A549 (cell line): Measurements from ENCODE around the gene GPR12. TPM values are rescaled to one million over a fixed set of nuclear protein-coding genes. Genes with fewer than 3 reads are reported as not detected.
A peak's percentile ranks its signal among the peaks of the same experiment; 100 is the strongest.

ENCODE experiments used
- ATAC-seq, 2 experiments: fragments of 200-7000 bp in 1 of 2; fragments of >200 bp in 1 of 2; cut with Nextera tagmentation in 1 of 2; cut with Tn5 transposase in 1 of 2; 3 replicates each; pipeline versions ENCODE4 v1.8.0 to v1.9.1; 2018 to 2020; ENCODE audit warnings: mild to moderate bottlenecking in 1 of 2, moderate library complexity in 1 of 2
- CTCF ChIA-PET: fragments of 300-600 bp; sonication (Branson Sonifier 250); formaldehyde crosslinking; extraction: SDS; loops from one replicate; lab custom pipeline; 2021; ENCODE audit warnings: antibody characterized with exemption, inconsistent platforms; lab: Yijun Ruan, JAX
- POLR2A ChIA-PET: fragments of 350-600 bp; formaldehyde crosslinking; extraction: SDS; loops from one replicate; lab custom pipeline; 2021; ENCODE audit warnings: antibody characterized with exemption, inconsistent platforms; lab: Yijun Ruan, JAX
- DNase-seq, 2 experiments: peaks; one replicate each; pipeline versions ENCODE4 v3.0.0 to v3.0.0-alpha.2; 2011 to 2016; ENCODE audit warnings: low read depth in 1 of 2, low spot score in 1 of 2
- FAIRE-seq: peaks from 2 replicates; lab custom pipeline; 2011; peaks lifted over from hg19 to GRCh38; lab: Jason Lieb, UNC
- H3K27ac ChIP-seq, 2 experiments: fragments of >200 bp; sonication (Bioruptor Twin); formaldehyde crosslinking; 3 replicates each; pipeline ENCODE4 v1.5.1; 2016 to 2017
- H3K4me1 ChIP-seq: fragments of >200 bp; sonication (Bioruptor Twin); formaldehyde crosslinking; 3 replicates; pipeline ENCODE4 v1.6.1; 2016
- H3K4me2 ChIP-seq: fragments of >200 bp; sonication (Bioruptor Twin); formaldehyde crosslinking; 3 replicates; pipeline ENCODE4 v1.6.1; 2016
- H3K4me3 ChIP-seq: fragments of >200 bp; sonication (Bioruptor Twin); formaldehyde crosslinking; 3 replicates; pipeline ENCODE4 v1.5.1; 2016
- H3K9me3 ChIP-seq: fragments of >200 bp; sonication (Bioruptor Twin); formaldehyde crosslinking; 3 replicates; pipeline ENCODE4 v1.6.1; 2016
- BHLHE40 ChIP-seq: IDR thresholded peaks from 2 replicates; pipeline ENCODE4 v1.6.1; 2012; ENCODE audit warnings: low read depth, low read length, inconsistent platforms
- CHD2 ChIP-seq: fragments of 150-350 bp; IDR thresholded peaks from 2 replicates; pipeline ENCODE4 v1.6.1; 2014; ENCODE audit warnings: low read length; ENCODE audit not compliant: partially characterized antibody
- E2F6 ChIP-seq: IDR thresholded peaks from 2 replicates; pipeline ENCODE4 v1.6.1; 2012; ENCODE audit warnings: low read depth, borderline replicate concordance
- EHMT2 ChIP-seq: fragments of 200-600 bp; sonication (generic); IDR thresholded peaks from 2 replicates; pipeline ENCODE4 v1.6.1; 2016; ENCODE audit warnings: antibody characterized with exemption, low read depth, mild to moderate bottlenecking, moderate library complexity
- ELK1 ChIP-seq: fragments of 150-350 bp; IDR thresholded peaks from 2 replicates; pipeline ENCODE4 v1.6.1; 2014; ENCODE audit warnings: low read depth, mild to moderate bottlenecking, low read length
- EP300 ChIP-seq, 2 experiments: fragments of >200 bp; sonication (Bioruptor Twin); formaldehyde crosslinking; IDR thresholded peaks; 2 replicates in 1 of 2; 3 replicates in 1 of 2; pipeline ENCODE4 v1.6.1; 2016 to 2017
- ESRRA ChIP-seq: fragments of 150-350 bp; IDR thresholded peaks from 2 replicates; pipeline ENCODE4 v1.6.1; 2014; ENCODE audit warnings: mild to moderate bottlenecking, low read length, borderline replicate concordance
- FOSL2 ChIP-seq, 2 experiments: fragments of 450-650 bp in 1 of 2; fragments of >200 bp in 1 of 2; sonication (Bioruptor Twin) in 1 of 2; formaldehyde crosslinking; IDR thresholded peaks; 2 replicates each; pipeline versions ENCODE4 v1.5.0 to v1.6.1; 2016 to 2020; ENCODE audit warnings: mild to moderate bottlenecking in 1 of 2, moderate library complexity in 1 of 2
- GATA3 ChIP-seq: IDR thresholded peaks from 2 replicates; pipeline ENCODE4 v1.6.1; 2012; ENCODE audit warnings: borderline replicate concordance
- MAFK ChIP-seq: fragments of 450-650 bp; IDR thresholded peaks from 2 replicates; pipeline ENCODE4 v1.6.1; 2014; ENCODE audit not compliant: partially characterized antibody
- MYC ChIP-seq: IDR thresholded peaks from 2 replicates; pipeline ENCODE4 v1.6.1; 2012; ENCODE audit warnings: mild to moderate bottlenecking, inconsistent platforms, low read length, improper control_type of control experiment, borderline replicate concordance
- NFE2L2 ChIP-seq: fragments of 150-350 bp; conservative IDR thresholded peaks from 2 replicates; pipeline ENCODE4 v1.6.1; 2014; ENCODE audit warnings: low read length
- PHF8 ChIP-seq: fragments of 200-600 bp; sonication (generic); IDR thresholded peaks from 2 replicates; pipeline ENCODE4 v1.6.1; 2016; ENCODE audit warnings: low read depth, mild to moderate bottlenecking, antibody characterized with exemption, moderate library complexity, borderline replicate concordance
- POLR2AphosphoS2 ChIP-seq: conservative IDR thresholded peaks from 2 replicates; pipeline ENCODE4 v1.6.1; 2012; ENCODE audit warnings: low read length, improper control_type of control experiment, inconsistent platforms
- RAD21 ChIP-seq, 2 experiments: fragments of >200 bp in 1 of 2; sonication (Bioruptor Twin) in 1 of 2; formaldehyde crosslinking in 1 of 2; IDR thresholded peaks in 1 of 2; conservative IDR thresholded peaks in 1 of 2; 2 replicates in 1 of 2; 3 replicates in 1 of 2; pipeline ENCODE4 v1.6.1; 2012 to 2018; ENCODE audit warnings: inconsistent platforms in 1 of 2
- RCOR1 ChIP-seq: fragments of 150-350 bp; IDR thresholded peaks from 2 replicates; pipeline ENCODE4 v1.6.1; 2014; ENCODE audit warnings: antibody characterized with exemption, low read length, low read depth
- RNF2 ChIP-seq: fragments of 200-600 bp; sonication (generic); IDR thresholded peaks from 2 replicates; pipeline ENCODE4 v1.6.1; 2016; ENCODE audit warnings: low read depth, mild to moderate bottlenecking, antibody characterized with exemption, moderate library complexity, borderline replicate concordance
- USF2 ChIP-seq: fragments of 450-650 bp; IDR thresholded peaks from 2 replicates; pipeline ENCODE4 v1.6.1; 2014; ENCODE audit warnings: antibody characterized with exemption
- WGBS: methylation state at CpG from one replicate; pipeline ENCODE4 v1.1.6; 2017; ENCODE audit errors: missing lambda C conversion rate; 5-methylcytosine and 5-hydroxymethylcytosine counted together
- polyA minus RNA-seq: library from RNA; depleted of rRNA, polyadenylated mRNA; stranded (reverse); fragments of >200 nt; gene quantifications from 2 replicates; pipeline ENCODE4 v1.2.3, GENCODE V29; 2011; rRNA and poly(A)+ RNA removed
- polyA plus RNA-seq, 4 experiments: library from polyadenylated mRNA; depleted of rRNA in 3 of 4; stranded (reverse); fragments of >200 nt; fragmentation: RNase III in 1 of 4; extraction: RNeasy Plus Mini Kit Qiagen cat#74134 plus additional on column Dnase treatment in 1 of 4; gene quantifications; 2 replicates in 3 of 4; 3 replicates in 1 of 4; pipeline ENCODE4 v1.2.3, GENCODE V29; 2011 to 2017
- TF ChIP-seq, protein P1 (sequence below): fragments of >200 bp; sonication (Bioruptor Twin); formaldehyde crosslinking; IDR thresholded peaks from 3 replicates; pipeline ENCODE4 v1.6.1; 2016

Gene GPR12
- polyA plus RNA-seq (2011; rRNA removed) (not detected in 2 replicates), polyA plus RNA-seq (2017; fragmentation: RNase III; extraction: RNeasy Plus Mini Kit Qiagen cat#74134 plus additional on column Dnase treatment) (not detected in 3 replicates), polyA minus RNA-seq (not detected in 2 replicates)
- not detected in 2 replicates for polyA plus RNA-seq (2012; cell fraction: cytosol; rRNA removed)
- not detected in 2 replicates for polyA plus RNA-seq (2012; cell fraction: nucleus; rRNA removed)

DNA sequence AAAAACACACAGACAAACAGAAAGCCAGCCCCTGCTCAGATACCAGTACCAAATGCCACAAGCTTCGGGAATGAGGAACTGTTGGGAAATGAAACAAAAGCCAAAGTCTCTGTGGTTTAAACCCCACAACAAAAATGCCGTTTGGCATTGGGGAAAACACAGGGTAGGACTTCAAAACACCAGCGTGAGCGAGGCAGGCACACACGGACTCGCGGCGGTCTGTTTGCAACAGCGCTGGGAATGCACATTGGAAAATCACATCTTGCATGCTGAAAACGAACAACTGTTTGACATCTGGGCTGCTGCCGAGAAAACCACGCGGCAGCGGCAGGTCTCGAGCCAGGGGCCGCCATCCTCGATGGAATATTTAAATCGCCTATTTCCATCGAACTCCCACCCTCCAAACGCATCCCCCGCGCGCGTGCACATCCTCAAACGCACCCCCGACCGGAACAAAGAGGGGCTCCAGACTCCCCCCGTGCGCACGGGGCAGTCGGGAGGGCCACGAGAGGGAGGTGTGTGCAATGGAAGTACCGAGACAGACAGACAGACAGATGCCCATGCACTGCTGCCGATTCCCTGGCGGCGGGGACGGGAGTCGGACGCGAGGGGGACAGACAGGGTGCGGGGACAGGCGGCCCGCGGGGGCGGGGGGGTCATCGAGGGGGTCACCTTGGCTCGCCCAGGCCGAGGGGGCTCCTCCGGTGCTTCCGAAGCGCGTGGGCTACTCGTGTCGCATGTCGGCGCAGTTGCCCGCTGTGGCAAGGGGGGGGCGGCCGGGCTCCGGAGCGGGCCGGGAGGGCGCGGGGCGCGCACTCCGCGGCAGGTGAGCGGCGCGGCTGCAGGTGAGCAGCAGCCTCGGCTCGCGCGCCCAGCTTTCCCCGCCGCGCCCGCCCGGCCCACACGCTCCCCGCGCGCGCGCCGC lies at the start of gene GPR12:
Gene GPR12 (minus strand): TSS at position 880 of the 925 bp plus-strand sequence. CDS start 959 bp downstream, outside the sequence.
- no peak for ATAC-seq
- no peaks in the 10 kb centered on the region for H3K9me3 ChIP-seq
- CTCF ChIA-PET: no interaction called here

GRCh38 chr13:26810095-26810494 lies 49.5 kb upstream of the GPR12 start:
- CTCF ChIA-PET: no interaction called here
- Histone ChIP-seq H3K9me3 (no peaks in the 10 kb centered on the region), H3K4me2 (no peak overlapping the region), H3K27ac (no peak overlapping the region)
- no peak for DNase-seq
- 0% methylated on average over 2 of the region's 2 CpGs for WGBS
- no peak for TF ChIP-seq RCOR1
- no peak for TF ChIP-seq ESRRA
- TF ChIP-seq CHD2: no peak
- no peak for TF ChIP-seq MYC
- no peak for TF ChIP-seq RAD21 (conservative IDR thresholded peaks at IDR 0.05 in 1 of 2, IDR thresholded peaks at IDR 0.05 in 1 of 2)
- TF ChIP-seq POLR2AphosphoS2: no peak
- TF ChIP-seq E2F6: no peak
- no peak for TF ChIP-seq MAFK
- no peak for TF ChIP-seq RNF2
- TF ChIP-seq ELK1: no peak
- TF ChIP-seq, protein P1, sequence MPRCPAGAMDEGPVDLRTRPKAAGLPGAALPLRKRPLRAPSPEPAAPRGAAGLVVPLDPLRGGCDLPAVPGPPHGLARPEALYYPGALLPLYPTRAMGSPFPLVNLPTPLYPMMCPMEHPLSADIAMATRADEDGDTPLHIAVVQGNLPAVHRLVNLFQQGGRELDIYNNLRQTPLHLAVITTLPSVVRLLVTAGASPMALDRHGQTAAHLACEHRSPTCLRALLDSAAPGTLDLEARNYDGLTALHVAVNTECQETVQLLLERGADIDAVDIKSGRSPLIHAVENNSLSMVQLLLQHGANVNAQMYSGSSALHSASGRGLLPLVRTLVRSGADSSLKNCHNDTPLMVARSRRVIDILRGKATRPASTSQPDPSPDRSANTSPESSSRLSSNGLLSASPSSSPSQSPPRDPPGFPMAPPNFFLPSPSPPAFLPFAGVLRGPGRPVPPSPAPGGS: no peak
- no peak for TF ChIP-seq EHMT2
- no peak for TF ChIP-seq USF2
- TF ChIP-seq, all 56 proteins: peak for 0
- FAIRE-seq: no peak
- no peak for ATAC-seq
- Histone ChIP-seq H3K4me3 (no peak overlapping the region), H3K4me1 (no peaks in the 10 kb centered on the region)
- POLR2A ChIA-PET: no interaction called here

More for the DNA sequence above, at the start of gene GPR12:
- FAIRE-seq (no peak), DNase-seq (no peak)
- no peaks in the 10 kb centered on the region for H3K4me1 ChIP-seq
- POLR2A ChIA-PET: no interaction called here
- 2% methylated on average over 18 of the region's 87 CpGs for WGBS
- H3K4me2 ChIP-seq: peak within 1 kb of the TSS; percentile 59
- H3K27ac ChIP-seq: no peak within 1 kb of the TSS
- no peak for TF ChIP-seq RAD21 (conservative IDR thresholded peaks at IDR 0.05 in 1 of 2, IDR thresholded peaks at IDR 0.05 in 1 of 2)
- TF ChIP-seq POLR2AphosphoS2: no peak
- peak; percentile 53; the same call in 1 of the 2 replicates for TF ChIP-seq RNF2
- no peak for TF ChIP-seq EP300 (IDR thresholded peaks at IDR 0.05)
- peak within 1 kb of the TSS; percentile 23; the same call in 1 of the 3 replicates for H3K4me3 ChIP-seq

- Histone ChIP-seq H3K27ac (no peak overlapping the region), H3K4me2 (no peak overlapping the region), H3K4me3 (no peak overlapping the region), H3K4me1 (no peaks in the 10 kb centered on the region), H3K9me3 (no peaks in the 10 kb centered on the region)
- FAIRE-seq (no peak), ATAC-seq (no peak), DNase-seq (no peak)
- ChIA-PET CTCF (no interaction called here), POLR2A (no interaction called here)
- TF ChIP-seq FOSL2 (IDR thresholded peaks at IDR 0.05) (no peak), FOSL2 (CRISPR knock-in tag; IDR thresholded peaks at IDR 0.05) (no peak), BHLHE40 (no peak), PHF8 (no peak), GATA3 (no peak), NFE2L2 (no peak)
- TF ChIP-seq, protein P1: no peak
Observed at GRCh38 chr13:26806891-26807290, 46.3 kb upstream of the GPR12 start.
